NB4 (cell line): ENCODE data around the gene RAB12.

Experiments
- CTCF ChIP-seq: IDR thresholded peaks from one replicate; pipeline ENCODE4 v1.5.1; 2012; ENCODE audit warnings: low read depth, low read length
- MYC ChIP-seq: IDR thresholded peaks from 2 replicates; pipeline ENCODE4 v1.6.1; 2011; ENCODE audit warnings: low read depth, low read length
- POLR2A ChIP-seq: IDR thresholded peaks from 2 replicates; pipeline ENCODE4 v1.6.1; 2011; ENCODE audit warnings: mild to moderate bottlenecking; ENCODE audit not compliant: insufficient read length; ENCODE audit errors: extremely low read depth

DNA sequence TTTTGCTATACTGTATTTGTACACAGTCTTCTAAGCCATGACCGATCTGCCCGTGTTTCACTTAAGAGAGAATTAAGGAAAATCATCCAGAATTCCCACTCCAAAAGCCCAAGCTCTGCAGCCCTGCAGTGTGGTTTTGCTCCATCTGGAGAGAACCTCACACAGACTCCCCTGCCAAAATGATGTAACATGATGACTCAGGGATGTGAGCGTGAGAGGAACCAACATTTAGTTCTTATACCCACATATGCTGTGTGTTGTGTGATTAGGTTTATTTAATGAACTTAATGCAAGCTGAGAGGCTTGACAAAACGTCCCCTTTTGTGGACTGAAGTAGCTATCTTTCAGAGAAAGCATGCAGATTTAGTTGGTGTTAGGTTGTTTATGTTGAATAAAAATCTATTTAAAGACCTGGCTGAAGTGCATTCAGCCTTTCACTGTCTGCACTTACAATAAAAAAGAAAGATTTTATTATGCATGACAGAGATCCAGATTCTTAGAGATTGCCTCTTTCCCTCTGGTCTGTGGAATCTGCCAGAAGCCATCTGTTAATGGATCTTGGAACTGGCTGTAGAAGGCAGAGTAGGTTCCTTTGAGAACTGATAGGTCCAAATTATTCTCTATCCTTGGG, 6.3 kb downstream of the RAB12 start:
- no peak for TF ChIP-seq CTCF
- no peak for TF ChIP-seq POLR2A
- TF ChIP-seq MYC = no peak
